Stimulated activated CD8-positive, alpha-beta memory T cell treated with anti-CD3 and anti-CD28 coated beads, Interleukin-12 subunit alpha, Interleukin-12 subunit beta, amount 100 ng/mL, for 4 hours (primary cell): Measurements from ENCODE around the gene CDK17.
"Not testable (repeated sequence)": the region's sequence is repeated elsewhere in the genome, so short reads cannot be mapped to it uniquely, and the experiment has no call there.

Source experiments
- DNase-seq: peaks from one replicate; pipeline ENCODE4 v3.0.0-alpha.2; 2020; ENCODE audit warnings: low read depth

CDK17 gene

DNA sequence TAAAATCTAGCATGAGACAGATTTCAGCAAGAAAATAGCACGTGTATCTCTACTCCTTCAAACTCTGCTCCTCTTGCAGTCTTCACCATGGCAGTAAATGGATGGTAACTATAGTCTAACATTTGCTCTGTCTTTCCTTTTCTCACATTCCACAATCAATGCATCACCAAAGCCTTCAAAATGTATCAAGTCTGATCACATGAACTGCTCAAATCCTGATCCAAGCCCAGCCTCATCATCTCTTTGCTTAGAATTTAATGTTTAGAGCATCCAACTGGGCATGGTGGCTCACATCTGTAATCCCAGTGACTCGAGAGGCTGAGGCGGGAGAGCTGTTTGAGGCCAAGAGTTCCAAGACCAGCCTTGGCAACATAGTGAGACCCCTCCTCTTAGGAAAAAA, 45.9 kb downstream of the CDK17 start:
- DNase-seq: no peak

- DNase-seq: no peak
Observed at GRCh38 chr12:96352161-96352835, 47.9 kb downstream of the CDK17 start.

DNA sequence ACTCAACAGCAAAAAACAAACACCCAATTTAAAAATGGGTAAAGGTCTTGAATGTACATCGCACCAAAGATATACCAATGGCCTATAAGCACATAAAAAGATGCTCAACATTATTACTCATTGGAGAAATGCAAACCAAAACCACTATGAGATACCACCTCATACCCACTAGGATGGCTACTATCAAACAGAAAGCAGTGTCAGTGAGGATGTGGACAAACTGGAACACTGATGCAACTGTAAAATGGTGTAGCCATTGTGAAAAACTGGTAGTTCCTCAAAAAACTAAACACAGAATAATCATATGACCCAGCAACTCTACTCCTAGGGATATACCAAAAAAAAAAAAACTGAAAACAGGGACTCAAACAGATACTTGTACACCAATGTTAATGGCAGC, 49.3 kb downstream of the CDK17 start:
- no peak for DNase-seq

DNA sequence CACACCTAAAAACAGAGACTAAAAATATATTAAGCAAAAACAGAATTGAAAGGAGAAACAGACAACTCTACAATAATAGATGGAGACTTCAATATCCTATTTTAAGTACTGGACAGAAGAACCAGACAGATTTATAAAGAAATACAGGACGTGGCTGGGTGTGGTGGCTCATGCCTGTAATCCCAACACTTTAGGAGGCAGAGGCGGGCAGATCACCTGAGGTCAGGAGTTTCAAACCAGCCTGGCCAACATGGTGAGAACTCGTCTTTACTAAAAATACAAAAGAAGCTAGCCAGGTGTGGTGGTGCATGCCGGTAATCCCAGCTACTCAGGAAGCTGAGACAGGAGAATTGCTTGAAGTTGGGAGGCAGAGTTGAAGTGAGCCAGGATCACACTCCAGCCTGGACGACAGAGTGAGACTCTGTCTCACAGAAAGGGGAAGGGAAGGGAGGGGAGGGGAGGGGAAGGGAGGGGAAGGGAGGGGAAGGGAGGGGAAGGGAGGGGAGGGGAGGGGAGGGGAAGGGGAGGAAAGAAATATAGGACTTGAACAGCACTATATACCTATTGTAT, 53.0 kb downstream of the CDK17 start:
- DNase-seq: no peak

DNA sequence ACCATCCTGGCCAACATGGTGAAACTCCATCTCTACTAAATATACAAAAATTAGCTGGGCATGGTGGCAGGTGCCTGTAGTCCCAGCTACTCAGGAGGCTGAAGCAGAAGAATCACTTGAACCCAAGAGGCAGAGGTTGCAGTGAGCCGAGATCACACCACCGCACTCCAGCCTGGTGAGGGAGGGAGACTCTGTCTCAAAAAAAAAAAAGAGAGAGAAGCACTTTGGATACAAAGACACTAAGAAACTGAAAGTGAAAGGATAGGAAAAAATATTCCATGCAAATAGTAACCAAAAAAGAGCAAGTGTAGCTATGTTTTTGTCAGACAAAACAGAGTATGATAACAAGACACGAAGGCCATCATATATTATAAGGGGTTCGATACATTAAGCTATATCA, 53.5 kb downstream of the CDK17 start:
- DNase-seq: not testable (repeated sequence)

- DNase-seq: no peak
Observed at GRCh38 chr12:96344124-96344695, 56.0 kb downstream of the CDK17 start.

GRCh38 chr12:96343347-96343954, 56.8 kb downstream of the CDK17 start:
- no peak for DNase-seq

GRCh38 chr12:96339666-96340065, 60.6 kb downstream of the CDK17 start:
- not testable (repeated sequence) for DNase-seq

GRCh38 chr12:96338852-96339471, 61.3 kb downstream of the CDK17 start:
- DNase-seq: no peak

DNA sequence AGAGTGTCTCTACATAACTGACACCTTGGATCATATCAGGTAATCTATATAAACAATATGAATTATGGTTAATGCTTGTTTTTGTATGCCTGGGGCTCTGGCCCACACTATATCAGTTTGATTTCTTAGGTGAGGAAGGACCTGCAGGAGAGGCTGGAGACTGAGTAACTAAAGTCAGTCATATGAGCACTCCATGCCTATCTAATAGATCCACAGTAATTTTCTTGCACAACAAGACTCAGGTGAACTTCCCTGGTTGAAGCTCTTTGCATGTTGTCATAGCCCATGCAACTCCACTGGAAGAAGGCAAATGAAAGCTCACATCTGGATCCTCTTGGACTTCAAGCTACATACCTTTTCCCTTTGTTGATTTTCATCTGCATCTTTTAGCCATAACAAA, 62.3 kb downstream of the CDK17 start:
- no peak for DNase-seq

DNA sequence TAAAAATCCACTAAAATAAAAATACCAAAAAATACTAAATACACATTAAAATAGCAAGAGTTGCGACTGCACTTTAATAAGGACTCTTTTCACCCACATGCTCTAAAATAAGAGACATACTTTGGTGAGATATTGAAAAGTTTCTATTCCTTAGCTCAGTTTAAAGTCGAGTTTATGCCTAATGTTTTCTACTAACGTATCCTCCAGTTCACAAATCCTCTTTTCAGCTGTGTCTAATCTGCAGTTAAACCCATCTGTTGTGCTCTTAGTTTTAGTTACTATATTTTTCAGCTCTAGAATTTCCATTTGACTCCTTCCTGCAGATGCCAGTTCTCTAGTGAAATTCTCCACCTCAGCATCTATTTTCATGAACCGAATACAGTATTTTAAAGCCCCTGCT, 63.8 kb downstream of the CDK17 start:
- no peak for DNase-seq

- DNase-seq: no peak
Observed at GRCh38 chr12:96335270-96335669, 65.0 kb downstream of the CDK17 start.

DNA sequence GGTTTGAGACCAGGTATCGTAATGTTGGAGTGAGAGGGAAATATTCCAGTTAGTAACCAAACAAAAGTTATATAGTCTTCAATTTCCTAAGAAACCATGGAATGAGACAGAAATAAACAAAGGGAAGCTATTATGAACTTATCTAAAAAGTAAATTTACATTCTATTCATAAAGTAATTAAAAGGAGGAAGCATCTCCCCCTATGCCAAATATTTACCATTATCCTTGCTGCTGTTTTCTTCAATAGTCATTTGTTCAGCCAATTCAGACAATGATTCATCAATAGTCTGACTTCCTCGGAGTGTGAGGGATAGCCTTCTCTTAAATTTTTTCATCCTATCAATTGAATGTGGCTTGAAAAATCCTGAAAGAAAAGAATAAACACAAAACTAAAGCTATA, 65.7 kb downstream of the CDK17 start:
- DNase-seq: no peak

DNA sequence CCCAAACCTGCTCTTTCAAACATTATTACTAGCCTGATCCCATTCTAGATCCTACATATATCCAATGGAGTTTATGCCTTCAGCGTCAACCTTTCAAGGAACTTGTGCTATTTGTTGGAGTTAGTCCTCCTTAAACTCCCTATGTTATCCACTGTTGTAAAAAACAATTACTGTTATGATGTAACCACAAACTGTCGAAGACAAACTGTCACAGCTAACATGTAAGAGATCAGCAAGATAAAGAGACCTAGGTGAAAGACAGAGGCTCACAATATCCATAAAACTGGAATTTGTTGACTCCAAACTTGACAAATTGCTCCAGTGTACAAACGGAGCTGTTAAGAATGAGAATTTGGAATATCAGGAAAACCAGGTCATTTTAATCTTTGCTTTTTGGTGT, 70.7 kb downstream of the CDK17 start:
- DNase-seq: no peak

GRCh38 chr12:96329018-96329417, 71.2 kb downstream of the CDK17 start:
- DNase-seq: no peak

DNA sequence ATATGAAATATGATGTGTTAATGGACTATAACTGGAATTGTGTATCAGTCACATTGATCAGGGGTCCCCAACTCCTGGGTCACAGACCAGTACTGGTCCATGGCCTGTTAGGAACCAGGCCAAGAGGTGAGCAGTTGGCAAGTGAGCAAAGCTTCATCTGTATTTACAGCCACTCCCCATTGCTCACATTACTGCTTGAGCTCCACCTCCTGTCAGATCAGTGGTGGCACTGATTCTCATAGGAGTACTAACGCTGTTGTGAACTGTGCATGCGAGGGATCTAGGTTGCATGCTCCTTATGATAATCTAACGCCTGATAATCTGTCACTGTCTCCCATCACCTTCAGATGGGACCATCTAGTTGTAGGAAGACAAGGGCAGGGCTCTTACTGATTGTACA, 72.3 kb downstream of the CDK17 start:
- DNase-seq: no peak

- no peak for DNase-seq
Observed at GRCh38 chr12:96327346-96327745, 72.9 kb downstream of the CDK17 start.

- DNase-seq: no peak
Observed at GRCh38 chr12:96326628-96327227, 73.5 kb downstream of the CDK17 start.

- DNase-seq: no peak
Observed at GRCh38 chr12:96323906-96324305, 76.3 kb downstream of the CDK17 start.

DNA sequence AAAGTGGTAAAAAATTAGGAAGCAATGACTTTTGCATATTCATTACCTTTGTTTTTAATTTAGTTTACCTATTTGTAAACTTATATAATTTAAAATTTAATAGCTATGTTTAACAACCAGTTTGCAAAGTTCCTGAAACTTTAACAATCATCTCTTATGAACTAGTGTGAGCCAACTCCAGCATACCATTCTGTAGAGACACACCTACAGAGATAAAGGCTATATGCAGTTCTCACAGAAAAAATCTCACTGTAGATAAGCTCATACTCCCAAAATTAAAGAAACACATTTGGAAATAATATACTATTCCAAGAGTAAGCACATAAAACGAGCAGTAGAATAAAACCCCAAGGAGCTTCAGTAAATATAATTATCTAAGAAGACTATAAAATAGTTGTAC, 77.5 kb downstream of the CDK17 start:
- no peak for DNase-seq

DNA sequence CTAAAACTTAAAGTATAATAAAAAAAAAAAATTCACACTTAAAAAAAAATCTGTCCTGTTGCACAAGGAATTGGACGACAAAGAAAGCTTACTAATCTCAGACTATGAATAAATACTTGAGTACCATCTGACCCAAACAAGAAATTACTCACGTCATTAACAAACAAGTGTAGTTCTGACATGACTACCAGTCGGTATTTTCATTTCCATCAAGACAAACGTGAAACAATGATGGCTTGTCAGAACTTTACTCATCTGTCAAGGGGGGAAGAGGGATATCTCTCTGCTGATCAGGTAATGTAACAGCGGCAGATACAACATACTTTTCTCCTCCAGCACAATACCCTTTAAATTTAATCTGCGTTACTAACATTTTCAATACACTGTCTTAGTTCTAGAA, 78.3 kb downstream of the CDK17 start:
- DNase-seq: no peak

DNA sequence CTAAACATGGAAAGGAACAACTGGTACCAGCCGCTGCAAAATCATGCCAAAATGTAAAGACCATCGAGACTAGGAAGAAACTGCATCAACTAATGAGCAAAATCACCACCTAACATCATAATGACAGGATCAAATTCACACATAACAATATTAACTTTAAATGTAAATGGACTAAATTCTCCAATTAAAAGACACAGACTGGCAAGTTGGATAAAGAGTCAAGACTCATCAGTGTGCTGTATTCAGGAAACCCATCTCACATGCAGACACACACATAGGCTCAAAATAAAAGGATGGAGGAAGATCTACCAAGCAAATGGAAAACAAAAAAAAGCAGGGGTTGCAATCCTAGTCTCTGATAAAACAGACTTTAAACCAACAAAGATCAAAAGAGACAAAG, 82.4 kb downstream of the CDK17 start:
- DNase-seq: not testable (repeated sequence)
